Endothelial cell of umbilical vein (primary cell): ENCODE data around the gene VAV2. TPM values are rescaled to one million over a fixed set of nuclear protein-coding genes. Genes with fewer than 3 reads are reported as not detected.

Experiments used
- BruUV-seq: library from RNA; stranded (reverse); fragments of 400-500 nt; replicated peaks from 2 replicates; lab custom pipeline; 2021; lab: Mats Ljungman, UMichigan
- CTCF ChIA-PET: fragments of 300-600, 350-600 bp; sonication (Branson Sonifier 250); formaldehyde crosslinking; loops from one replicate; lab custom pipeline; 2021; ENCODE audit warnings: antibody characterized with exemption, inconsistent platforms; lab: Charles Lee
- POLR2A ChIA-PET: fragments of 300-600, 350-600 bp; sonication (Branson Sonifier 250); formaldehyde crosslinking; loops from one replicate; lab custom pipeline; 2021; ENCODE audit warnings: antibody characterized with exemption, inconsistent platforms; lab: Charles Lee
- DNase-seq: peaks from one replicate; pipeline ENCODE4 v3.0.0-alpha.2; 2011; ENCODE audit warnings: low read depth, low spot score
- FAIRE-seq: peaks from 2 replicates; lab custom pipeline; 2011; peaks lifted over from hg19 to GRCh38; lab: Jason Lieb, UNC
- H2AFZ ChIP-seq: 2 replicates; pipeline ENCODE4 v1.6.0; 2012; ENCODE audit warnings: low read depth, low read length, control low read depth, inconsistent platforms
- H3K27ac ChIP-seq: 2 replicates; pipeline ENCODE4 v1.5.1; 2011; ENCODE audit warnings: low read depth, mild to moderate bottlenecking, control low read depth, low read length, moderate library complexity; ENCODE audit not compliant: insufficient read depth
- H3K27me3 ChIP-seq, 2 experiments: 2 replicates each; pipeline versions ENCODE4 v1.6.0 to v1.6.1; 2011; ENCODE audit warnings: low read length in 2 of 2, mixed read lengths in 1 of 2; ENCODE audit not compliant: control insufficient read depth in 2 of 2, insufficient read depth in 2 of 2
- H3K36me3 ChIP-seq, 2 experiments: 2 replicates in 1 of 2; 3 replicates in 1 of 2; pipeline ENCODE4 v1.5.1; 2011; ENCODE audit warnings: low read length in 2 of 2, mild to moderate bottlenecking in 1 of 2, moderate library complexity in 1 of 2; ENCODE audit not compliant: control insufficient read depth in 2 of 2, insufficient read depth in 2 of 2; ENCODE audit errors: extremely low read depth in 1 of 2
- H3K4me1 ChIP-seq: 3 replicates; pipeline ENCODE4 v1.5.1; 2011; ENCODE audit warnings: mild to moderate bottlenecking, low read length; ENCODE audit not compliant: control insufficient read depth, insufficient read depth; ENCODE audit errors: extremely low read depth
- H3K4me2 ChIP-seq: 2 replicates; pipeline ENCODE4 v1.6.1; 2011; ENCODE audit warnings: low read length, control low read depth, mixed read lengths; ENCODE audit not compliant: insufficient read depth
- H3K4me3 ChIP-seq, 3 experiments: fragments of 200-600 bp in 1 of 3; sonication (generic), shearing (Covaris generic) in 1 of 3; replicated peaks in 1 of 3; 2 replicates each; pipeline ENCODE4 v1.5.1; 2011 to 2016; ENCODE audit warnings: control low read depth in 3 of 3, low read length in 3 of 3, mild to moderate bottlenecking in 2 of 3, inconsistent platforms in 1 of 3, low read depth in 1 of 3, moderate library complexity in 1 of 3; ENCODE audit not compliant: insufficient read depth in 1 of 3
- H3K79me2 ChIP-seq: 2 replicates; pipeline ENCODE4 v1.6.0; 2012; ENCODE audit warnings: low read length, inconsistent platforms; ENCODE audit not compliant: control insufficient read depth, insufficient read depth
- H3K9ac ChIP-seq: replicated peaks from 2 replicates; pipeline ENCODE3; 2011; ENCODE audit warnings: low read length, control low read depth; ENCODE audit not compliant: insufficient read depth; ENCODE audit errors: extremely low read depth
- H3K9me1 ChIP-seq: replicated peaks from 3 replicates; pipeline ENCODE4 v1.6.0; 2011; ENCODE audit warnings: mild to moderate bottlenecking, low read length; ENCODE audit not compliant: control insufficient read depth, insufficient read depth; ENCODE audit errors: extremely low read depth
- H3K9me3 ChIP-seq: replicated peaks from 2 replicates; pipeline ENCODE4 v1.5.1; 2012; ENCODE audit warnings: low read length, inconsistent platforms; ENCODE audit not compliant: control insufficient read depth, insufficient read depth
- H4K20me1 ChIP-seq: replicated peaks from 2 replicates; pipeline ENCODE3; 2011; ENCODE audit warnings: mild to moderate bottlenecking, low read length; ENCODE audit not compliant: control insufficient read depth, insufficient read depth; ENCODE audit errors: extremely low read depth
- CTCF ChIP-seq, 2 donors: IDR thresholded peaks; 1 replicate in 1 of 2; 2 replicates in 1 of 2; pipeline ENCODE4 v1.5.1; 2011; ENCODE audit warnings: low read length in 2 of 2, mild to moderate bottlenecking in 2 of 2, moderate library complexity in 2 of 2, control low read depth in 1 of 2, inconsistent platforms in 1 of 2, low read depth in 1 of 2; ENCODE audit not compliant: insufficient read depth in 1 of 2; ENCODE audit errors: extremely low read depth in 1 of 2
- EZH2 ChIP-seq: IDR thresholded peaks from 2 replicates; pipeline ENCODE4 v1.6.1; 2012; ENCODE audit warnings: borderline replicate concordance, low read depth, mild to moderate bottlenecking, moderate library complexity, low read length, inconsistent platforms; ENCODE audit not compliant: severe bottlenecking
- FOS ChIP-seq: IDR thresholded peaks from 2 replicates; pipeline ENCODE4 v1.6.1; 2011; ENCODE audit warnings: mild to moderate bottlenecking, low read length, moderate library complexity, borderline replicate concordance; ENCODE audit not compliant: insufficient read depth
- GATA2 ChIP-seq: IDR thresholded peaks from 2 replicates; pipeline ENCODE4 v1.7.0; 2011; ENCODE audit warnings: low read depth, mild to moderate bottlenecking, moderate library complexity, mixed read lengths, low read length; ENCODE audit not compliant: insufficient read length, insufficient read depth
- JUN ChIP-seq: IDR thresholded peaks from 2 replicates; pipeline ENCODE4 v1.6.1; 2011; ENCODE audit warnings: borderline replicate concordance, low read depth; ENCODE audit not compliant: insufficient read length, insufficient read depth
- MAX ChIP-seq: IDR thresholded peaks from 2 replicates; pipeline ENCODE4 v1.6.1; 2011; ENCODE audit not compliant: insufficient read depth, insufficient read length
- MYC ChIP-seq: IDR thresholded peaks from one replicate; pipeline ENCODE4 v1.6.1; 2011; ENCODE audit warnings: mild to moderate bottlenecking, low read depth, low read length
- POLR2A ChIP-seq: IDR thresholded peaks from 2 replicates; pipeline ENCODE4 v1.6.1; 2012; ENCODE audit warnings: low read depth, mild to moderate bottlenecking, control low read depth, low read length
- POLR2AphosphoS5 ChIP-seq: IDR thresholded peaks from 2 replicates; pipeline ENCODE4 v1.6.1; 2012; ENCODE audit warnings: low read depth, mild to moderate bottlenecking, control low read depth, low read length, moderate library complexity; ENCODE audit not compliant: insufficient read depth
- dilution Hi-C: fragments of 300-500 bp; cut with MboI; formaldehyde crosslinking; loops from one replicate; pipeline ENCODE4 v1.15.0; 2019; ENCODE audit warnings: low sequenced_read_pairs; ENCODE audit not compliant: extremely low pct_ligation_motif_present
- intact Hi-C: fragments of 100-400 bp; cut with micrococcal nuclease; formaldehyde crosslinking; loops from one replicate; pipeline ENCODE4 v1.10.0; 2022
- polyA plus RNA-seq, 4 experiments: library from polyadenylated mRNA; depleted of rRNA in 3 of 4; stranded (reverse) in 3 of 4; unstranded in 1 of 4; fragments of >200 nt; gene quantifications; 2 replicates each; pipeline versions ENCODE4 v1.2.1 to v1.2.3, GENCODE V29; 2011 to 2012; ENCODE audit warnings: missing spikeins in 1 of 4
- total RNA-seq: library from RNA; stranded (reverse); gene quantifications from 2 replicates; pipeline ENCODE4 v1.2.3, GENCODE V29; 2021

Gene VAV2
- total and polyA plus RNA-seq, 2 donors (not counting 3 experiments of a cell fraction or from before 2014, with no cell fraction given) = 10.6 to 30.6 TPM

GRCh38 chr9:134010310-134011173, 18.4 kb upstream of the VAV2 start:
- no peaks in the 10 kb centered on the region for H4K20me1 ChIP-seq
- no peak overlapping the region for H3K4me3 ChIP-seq
- H3K4me1 ChIP-seq = no peaks in the 10 kb centered on the region
- no peak overlapping the region for H3K4me2 ChIP-seq
- dilution Hi-C loops = no loop called here
- DNase-seq (peak; percentile 82), FAIRE-seq (no peak)
- intact Hi-C loops = no loop called here
- no peak overlapping the region for H3K9ac ChIP-seq
- TF ChIP-seq EZH2 (no peak), MAX (peak; percentile 73), GATA2 (peak; percentile 42)
- no peak overlapping the region for H3K27ac ChIP-seq
- H2AFZ ChIP-seq = no peak overlapping the region
- no peaks in the 10 kb centered on the region for H3K36me3 ChIP-seq
- H3K79me2 ChIP-seq = no peaks in the 10 kb centered on the region
- H3K27me3 ChIP-seq = peaks cover 0 to 3% of the 10 kb centered on the region in 2 experiments
- no peaks in the 10 kb centered on the region for H3K9me3 ChIP-seq
- no peaks in the 10 kb centered on the region for H3K9me1 ChIP-seq
- ChIA-PET CTCF (no interaction called here), POLR2A (no interaction called here)
- BruUV-seq = no TSS peak

- no peak for DNase-seq
- no peak for FAIRE-seq
- no peaks in the 10 kb centered on the region for H3K4me1 ChIP-seq
- no TSS peak for BruUV-seq
- H3K9me1 ChIP-seq = no peaks in the 10 kb centered on the region
- dilution Hi-C loops (no loop called here), intact Hi-C loops (no loop called here)
- TF ChIP-seq EZH2 (no peak), MYC (no peak), GATA2 (no peak), POLR2AphosphoS5 (no peak), CTCF (IDR thresholded peaks at IDR 0.05; ENCODE audit: extremely low read depth in 1 of 2, insufficient read depth in 1 of 2, low read depth in 1 of 2, low read length in 2 of 2) (no peak), JUN (no peak), MAX (no peak), FOS (no peak), POLR2A (no peak)
- no peaks in the 10 kb centered on the region for H4K20me1 ChIP-seq
- CTCF ChIA-PET = interaction anchor here (2.0 kb wide), 1 partner anchor 265 kb away, joined by 4 read pairs; no protein-coding TSS in a partner anchor
- POLR2A ChIA-PET = no interaction called here
- H3K27ac ChIP-seq = no peak overlapping the region
- no peaks in the 10 kb centered on the region for H3K9me3 ChIP-seq
- no peak overlapping the region for H2AFZ ChIP-seq
- H3K27me3 ChIP-seq = peaks cover 0 to 3% of the 10 kb centered on the region in 2 experiments
- H3K4me3 ChIP-seq = no peak overlapping the region
- H3K36me3 ChIP-seq = no peaks in the 10 kb centered on the region
- no peak overlapping the region for H3K4me2 ChIP-seq
- no peak overlapping the region for H3K9ac ChIP-seq
- H3K79me2 ChIP-seq = no peaks in the 10 kb centered on the region
Measured at GRCh38 chr9:134007571-134007970, 15.4 kb upstream of the VAV2 start.
